ENCODE measurements around the gene KIF18B. TPM values are rescaled to one million over a fixed set of nuclear protein-coding genes. Genes with fewer than 3 reads are reported as not detected.
"Not testable (repeated sequence)": the region's sequence is repeated elsewhere in the genome, so short reads cannot be mapped to it uniquely, and the experiment has no call there.

The KIF18B gene
- total RNA-seq, 2 experiments from 2014 or later, result 104 to 113 TPM

DNA sequence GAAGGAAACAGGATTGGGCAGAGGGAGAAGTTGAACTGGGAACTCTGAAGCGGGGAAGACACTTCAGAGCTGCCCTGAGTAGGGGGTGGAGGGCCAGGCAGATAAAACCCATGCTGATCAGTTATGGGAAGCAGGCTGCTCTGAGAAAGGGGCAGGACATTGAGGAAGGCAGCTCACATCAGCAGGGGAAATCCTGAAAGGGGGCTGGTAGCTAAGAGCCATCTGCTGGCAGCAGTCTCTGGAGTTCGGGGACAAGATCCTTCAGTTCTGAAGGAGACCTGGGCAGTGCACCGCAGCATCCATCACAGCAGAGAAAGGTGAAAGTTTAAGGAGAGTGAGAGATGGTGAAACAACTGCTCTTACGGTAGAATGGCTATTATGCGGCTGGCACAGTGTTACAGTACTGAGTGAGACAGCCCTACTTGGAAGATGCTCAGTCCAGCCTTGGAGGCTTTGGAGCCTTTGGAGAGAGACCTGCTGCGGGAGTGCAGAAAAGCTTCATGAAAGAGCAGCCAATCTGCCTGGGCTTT is 5.4 kb upstream of the KIF18B start:
- H3K9me3 Mint-ChIP-seq (ENCODE audit: insufficient read depth), result no peaks in the 10 kb centered on the region
- POLR2A ChIA-PET, result no interaction called here
- peak overlapping the region; percentile 3 for H3K27ac Mint-ChIP-seq
- H3K36me3 Mint-ChIP-seq (ENCODE audit: low read depth), result no peaks in the 10 kb centered on the region
- peaks cover 21% of the 10 kb centered on the region for H3K27me3 Mint-ChIP-seq (ENCODE audit: low read depth)
- DNase-seq (no peak), ATAC-seq (no peak)
- peaks cover 7% of the 10 kb centered on the region for H3K4me1 Mint-ChIP-seq (ENCODE audit: low read depth)
- H3K4me3 Mint-ChIP-seq, result no peak overlapping the region
- CTCF ChIA-PET, result interaction anchor here (0.8 to 1.2 kb wide), 3 partner anchors 27 to 67 kb away, joined by 3 to 4 read pairs (median 4); no protein-coding TSS in a partner anchor

DNA sequence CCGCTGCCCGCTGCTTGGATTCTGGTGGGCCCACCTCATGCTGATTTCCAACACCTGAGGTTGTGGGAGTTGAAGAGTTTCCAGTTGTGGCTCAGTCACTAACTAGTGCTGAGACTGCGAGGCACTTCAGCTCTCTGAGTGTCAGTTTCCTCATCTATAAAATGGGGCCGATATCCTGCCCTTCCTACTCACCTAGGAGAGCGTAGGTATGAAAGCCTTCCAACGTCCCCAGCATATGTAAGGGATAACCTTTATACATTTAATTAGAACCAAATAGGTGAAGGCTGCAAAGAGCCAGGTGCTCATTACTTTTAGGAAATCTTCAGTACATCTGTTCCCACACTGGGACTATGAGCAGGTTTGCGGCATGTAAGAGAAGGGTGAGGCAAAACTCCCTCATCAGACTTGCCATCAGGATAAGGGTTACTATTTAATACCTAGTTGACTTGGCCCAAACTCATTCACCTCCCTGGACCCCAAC is 782 bp upstream of the KIF18B start:
- CTCF ChIA-PET, result no interaction called here
- Mint-ChIP-seq H3K9me3 (ENCODE audit: insufficient read depth) (no peaks in the 10 kb centered on the region), H3K27ac (peak overlapping the region; percentile 96)

GRCh38 chr17:44945652-44946051 is 1.9 kb downstream of the KIF18B start:
- POLR2A ChIA-PET, result interaction anchor here (0.9 kb wide), 1 partner anchor 114 kb away, joined by 3 read pairs; no protein-coding TSS in a partner anchor
- H3K4me3 Mint-ChIP-seq, result peak overlapping the region; percentile 96
- not testable (repeated sequence) for H3K9me3 Mint-ChIP-seq (ENCODE audit: insufficient read depth)

More for the DNA sequence above, 782 bp upstream of the KIF18B start:
- peaks cover 32% of the 10 kb centered on the region for H3K36me3 Mint-ChIP-seq (ENCODE audit: low read depth)
- POLR2A ChIA-PET, result interaction anchor here (1.4 to 1.8 kb wide), 4 partner anchors 20 to 27 kb away, joined by 3 to 13 read pairs (median 4); partner anchors contain the start of gene C1QL1
- ATAC-seq, result no peak
- H3K27me3 Mint-ChIP-seq (ENCODE audit: low read depth), result peaks cover 4% of the 10 kb centered on the region
- peaks cover 39% of the 10 kb centered on the region for H3K4me1 Mint-ChIP-seq (ENCODE audit: low read depth)
- DNase-seq, result no peak
- peak overlapping the region; percentile 96 for H3K4me3 Mint-ChIP-seq

DNA sequence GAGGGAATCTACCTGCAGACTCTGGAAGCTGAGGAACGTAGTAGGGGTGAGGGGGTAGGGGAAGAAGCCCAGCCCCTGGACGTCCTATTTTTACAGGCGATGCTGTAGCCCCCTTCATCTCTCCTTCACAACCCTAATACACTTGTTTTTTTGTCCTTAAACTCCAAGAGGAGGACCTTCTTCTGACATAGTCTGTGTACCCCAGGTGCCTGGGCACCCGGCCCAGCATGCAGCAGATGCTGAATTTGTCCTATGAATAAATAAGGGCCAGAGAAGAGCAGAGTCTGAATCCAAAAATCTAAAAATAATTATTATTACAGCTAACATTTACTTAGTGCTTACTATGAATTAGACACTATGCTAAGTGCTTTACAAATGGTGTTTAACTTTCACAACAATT is 5.1 kb downstream of the KIF18B start:
- Mint-ChIP-seq H3K36me3 (ENCODE audit: low read depth) (peaks cover 70% of the 10 kb centered on the region), H3K4me1 (ENCODE audit: low read depth) (peaks cover 57% of the 10 kb centered on the region), H3K27me3 (ENCODE audit: low read depth) (no peaks in the 10 kb centered on the region), H3K9me3 (ENCODE audit: insufficient read depth) (no peaks in the 10 kb centered on the region), H3K4me3 (no peak overlapping the region), H3K27ac (peak overlapping the region; percentile 64)
- POLR2A ChIA-PET, result interaction anchor here (0.6 kb wide), 1 partner anchor 82 kb away, joined by 3 read pairs; no protein-coding TSS in a partner anchor
- ATAC-seq (no peak), DNase-seq (no peak)
- CTCF ChIA-PET, result interaction anchor here (1.1 to 1.6 kb wide), 3 partner anchors 23 to 157 kb away, joined by 3 to 5 read pairs (median 4); no protein-coding TSS in a partner anchor

More at GRCh38 chr17:44945652-44946051, 1.9 kb downstream of the KIF18B start:
- H3K27ac Mint-ChIP-seq; ATAC-seq; DNase-seq; H3K27me3 Mint-ChIP-seq (ENCODE audit: low read depth): not testable (repeated sequence)
- Mint-ChIP-seq H3K4me1 (ENCODE audit: low read depth) (peaks cover 60% of the 10 kb centered on the region), H3K36me3 (ENCODE audit: low read depth) (peaks cover 49% of the 10 kb centered on the region)
- CTCF ChIA-PET, result interaction anchor here (1.1 to 2.0 kb wide), 2 partner anchors 25 to 74 kb away, joined by 3 to 5 read pairs; no protein-coding TSS in a partner anchor

DNA sequence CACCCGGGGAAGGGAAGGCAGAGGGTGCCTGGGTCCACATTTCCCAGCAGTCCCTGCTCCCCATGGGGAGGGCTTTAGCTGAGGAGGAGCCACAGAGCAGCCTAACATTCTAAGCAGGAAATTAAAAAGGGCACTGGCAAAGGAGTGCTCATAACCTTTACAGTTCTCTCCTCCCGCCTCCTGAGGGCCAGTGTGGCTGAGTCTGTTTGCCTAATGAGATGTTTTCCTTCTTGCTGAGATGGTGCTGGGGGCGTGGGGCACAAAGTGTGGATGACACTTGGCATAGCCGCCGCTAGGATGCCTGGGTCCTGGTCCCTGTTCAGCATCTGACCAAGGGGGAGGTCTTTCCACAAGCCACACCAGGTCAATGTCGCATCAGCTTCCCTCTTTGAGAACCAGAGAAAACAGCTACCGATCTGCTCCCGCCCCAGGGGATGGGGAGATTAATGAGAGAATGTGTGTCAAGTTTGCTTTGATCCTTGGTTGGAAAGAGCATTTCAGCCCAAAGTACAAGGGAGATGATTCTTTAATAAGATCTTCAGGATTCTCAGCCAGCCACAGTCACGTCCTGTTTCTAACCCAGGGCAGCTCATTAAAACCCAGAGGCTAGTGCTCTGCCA is 5.8 kb downstream of the KIF18B start:
- H3K4me3 Mint-ChIP-seq, result no peak overlapping the region
- ATAC-seq, result peak; percentile 53
- no peaks in the 10 kb centered on the region for H3K9me3 Mint-ChIP-seq (ENCODE audit: insufficient read depth)
- peak overlapping the region; percentile 64 for H3K27ac Mint-ChIP-seq
- no peaks in the 10 kb centered on the region for H3K27me3 Mint-ChIP-seq (ENCODE audit: low read depth)
- H3K4me1 Mint-ChIP-seq (ENCODE audit: low read depth), result peaks cover 57% of the 10 kb centered on the region
- peaks cover 69% of the 10 kb centered on the region for H3K36me3 Mint-ChIP-seq (ENCODE audit: low read depth)
- ChIA-PET POLR2A (interaction anchor here (0.6 kb wide), 1 partner anchor 83 kb away, joined by 3 read pairs; no protein-coding TSS in a partner anchor), CTCF (interaction anchor here (1.1 to 1.6 kb wide), 3 partner anchors 23 to 158 kb away, joined by 3 to 5 read pairs (median 4); no protein-coding TSS in a partner anchor)
- no peak for DNase-seq

GRCh38 chr17:44940768-44941167 is 6.8 kb downstream of the KIF18B start:
- DNase-seq (no peak), ATAC-seq (no peak)
- H3K4me3 Mint-ChIP-seq, result no peak overlapping the region
- H3K9me3 Mint-ChIP-seq (ENCODE audit: insufficient read depth), result no peaks in the 10 kb centered on the region
- ChIA-PET POLR2A (no interaction called here), CTCF (interaction anchor here (2.0 to 2.4 kb wide), 2 partner anchors 10 to 79 kb away, joined by 5 read pairs; no protein-coding TSS in a partner anchor)
- no peaks in the 10 kb centered on the region for H3K27me3 Mint-ChIP-seq (ENCODE audit: low read depth)
- no peak overlapping the region for H3K27ac Mint-ChIP-seq
- peaks cover 65% of the 10 kb centered on the region for H3K36me3 Mint-ChIP-seq (ENCODE audit: low read depth)
- peaks cover 50% of the 10 kb centered on the region for H3K4me1 Mint-ChIP-seq (ENCODE audit: low read depth)

- Mint-ChIP-seq H3K27ac (no peak overlapping the region), H3K36me3 (ENCODE audit: low read depth) (peaks cover 68% of the 10 kb centered on the region), H3K9me3 (ENCODE audit: insufficient read depth) (no peaks in the 10 kb centered on the region), H3K4me3 (no peak overlapping the region), H3K4me1 (ENCODE audit: low read depth) (peaks cover 48% of the 10 kb centered on the region), H3K27me3 (ENCODE audit: low read depth) (no peaks in the 10 kb centered on the region)
- CTCF ChIA-PET, result interaction anchor here (2.0 to 2.4 kb wide), 2 partner anchors 11 to 79 kb away, joined by 5 read pairs; no protein-coding TSS in a partner anchor
- POLR2A ChIA-PET, result interaction anchor here (0.7 kb wide), 1 partner anchor 251 kb away, joined by 4 read pairs; the partner anchor contains the start of gene CCDC43
- DNase-seq (no peak), ATAC-seq (no peak)
These were observed 7.3 kb downstream of the KIF18B start for GRCh38 chr17:44940317-44940716.

- ATAC-seq (no peak), DNase-seq (no peak)
These were observed 12.5 kb downstream of the KIF18B start for GRCh38 chr17:44935116-44935515.

DNA sequence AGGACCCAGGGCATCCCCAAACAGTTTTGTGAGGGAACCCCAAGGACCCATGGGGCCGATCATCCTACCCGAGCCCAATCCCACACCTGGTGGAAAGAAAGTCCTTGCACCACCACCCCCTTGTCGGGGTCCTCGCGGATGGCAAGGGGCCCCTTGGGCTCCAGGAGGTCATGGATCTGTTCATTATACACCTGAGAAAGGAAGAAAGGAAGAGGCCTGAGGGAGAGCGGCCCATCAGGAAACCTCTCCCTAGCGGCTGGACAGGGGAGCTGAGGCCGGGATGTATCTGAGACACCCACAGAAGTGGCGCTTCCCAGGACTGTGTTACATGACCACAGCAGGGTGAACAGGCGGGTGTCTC is 12.8 kb downstream of the KIF18B start:
- Mint-ChIP-seq H3K27ac (no peak overlapping the region), H3K4me1 (ENCODE audit: low read depth) (peaks cover 2% of the 10 kb centered on the region), H3K36me3 (ENCODE audit: low read depth) (peaks cover 66% of the 10 kb centered on the region), H3K4me3 (no peak overlapping the region), H3K27me3 (ENCODE audit: low read depth) (no peaks in the 10 kb centered on the region), H3K9me3 (ENCODE audit: insufficient read depth) (no peaks in the 10 kb centered on the region)
- DNase-seq (no peak), ATAC-seq (no peak)
- CTCF ChIA-PET, result interaction anchor here (1.0 to 1.2 kb wide), 2 partner anchors 14 to 36 kb away, joined by 3 to 4 read pairs; no protein-coding TSS in a partner anchor
- POLR2A ChIA-PET, result no interaction called here

More at GRCh38 chr17:44935116-44935515, 12.5 kb downstream of the KIF18B start:
- ChIA-PET POLR2A (no interaction called here), CTCF (interaction anchor here (1.0 to 1.2 kb wide), 2 partner anchors 15 to 36 kb away, joined by 3 to 4 read pairs; no protein-coding TSS in a partner anchor)
- no peaks in the 10 kb centered on the region for H3K27me3 Mint-ChIP-seq (ENCODE audit: low read depth)
- peaks cover 5% of the 10 kb centered on the region for H3K4me1 Mint-ChIP-seq (ENCODE audit: low read depth)
- H3K9me3 Mint-ChIP-seq (ENCODE audit: insufficient read depth), result no peaks in the 10 kb centered on the region
- no peak overlapping the region for H3K27ac Mint-ChIP-seq
- no peak overlapping the region for H3K4me3 Mint-ChIP-seq
- H3K36me3 Mint-ChIP-seq (ENCODE audit: low read depth), result peaks cover 67% of the 10 kb centered on the region

- ChIA-PET POLR2A (no interaction called here), CTCF (no interaction called here)
- H3K27ac Mint-ChIP-seq, result no peak overlapping the region
- no peak for DNase-seq
- peaks cover 2% of the 10 kb centered on the region for H3K4me1 Mint-ChIP-seq (ENCODE audit: low read depth)
- peaks cover 70% of the 10 kb centered on the region for H3K36me3 Mint-ChIP-seq (ENCODE audit: low read depth)
- H3K27me3 Mint-ChIP-seq (ENCODE audit: low read depth), result no peaks in the 10 kb centered on the region
- no peaks in the 10 kb centered on the region for H3K9me3 Mint-ChIP-seq (ENCODE audit: insufficient read depth)
- ATAC-seq, result no peak
- H3K4me3 Mint-ChIP-seq, result no peak overlapping the region
These were observed 13.5 kb downstream of the KIF18B start for GRCh38 chr17:44933824-44934744.

DNA sequence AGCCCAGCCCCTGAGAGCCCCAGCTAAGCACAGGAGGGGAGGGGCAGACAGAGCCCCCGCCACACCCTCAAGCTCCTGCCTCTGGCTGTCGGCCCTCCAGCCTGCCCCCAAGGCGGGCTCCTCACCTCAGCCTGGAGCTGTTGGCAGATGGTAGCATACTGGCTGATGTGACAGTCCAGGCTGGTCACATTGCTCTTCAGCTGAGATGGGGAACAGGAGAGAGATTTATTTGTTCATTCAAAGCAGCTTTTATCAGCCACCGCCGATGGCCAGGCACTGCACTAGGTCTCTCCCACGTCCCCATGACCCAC is 14.8 kb downstream of the KIF18B start:
- ChIA-PET CTCF (interaction anchor here (0.9 kb wide), 2 partner anchors 13 to 89 kb away, joined by 3 read pairs; no protein-coding TSS in a partner anchor), POLR2A (interaction anchor here (0.9 kb wide), 1 partner anchor 10 kb away, joined by 3 read pairs; no protein-coding TSS in a partner anchor)
- ATAC-seq, result no peak
- DNase-seq, result no peak
- Mint-ChIP-seq H3K27ac (no peak overlapping the region), H3K4me1 (ENCODE audit: low read depth) (no peaks in the 10 kb centered on the region), H3K9me3 (ENCODE audit: insufficient read depth) (no peaks in the 10 kb centered on the region), H3K4me3 (no peak overlapping the region), H3K36me3 (ENCODE audit: low read depth) (peaks cover 72% of the 10 kb centered on the region), H3K27me3 (ENCODE audit: low read depth) (no peaks in the 10 kb centered on the region)

All from activated CD8-positive, alpha-beta T cell treated with anti-CD3 and anti-CD28 coated beads, Interleukin-2, amount 10 ng/mL, durations not matched to agents 7 days and 5 days (primary cell).